NCI-H1092 (cell line): ENCODE measurements around the gene TUSC2.
"Not testable (repeated sequence)": the region's sequence is repeated elsewhere in the genome, so short reads cannot be mapped to it uniquely, and the experiment has no call there.

Experiments
- DNase-seq: peaks from one replicate; lab custom pipeline; 2025; lab: John Stamatoyannopoulos, UW

TUSC2 gene

DNA sequence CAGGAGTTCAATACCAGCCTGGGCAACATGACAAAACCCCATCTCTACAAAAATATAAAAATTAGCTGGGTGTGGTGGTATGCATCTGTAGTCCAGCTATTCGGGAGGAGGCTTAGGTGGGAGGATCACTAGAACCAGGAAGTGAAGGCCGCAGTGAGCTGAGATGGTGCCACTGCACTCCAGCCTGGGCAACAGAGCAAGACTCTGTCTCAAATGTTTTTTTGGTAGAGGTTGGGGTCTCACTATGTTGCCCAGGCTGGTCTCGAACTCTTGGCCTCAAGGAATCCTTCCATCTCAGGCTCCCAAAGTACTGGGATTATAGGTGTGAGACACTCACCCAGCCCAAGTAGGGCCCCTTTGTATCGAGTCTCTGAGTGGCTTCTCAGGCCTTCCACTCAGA, 33.9 kb downstream of the TUSC2 start:
- DNase-seq, result no peak

DNA sequence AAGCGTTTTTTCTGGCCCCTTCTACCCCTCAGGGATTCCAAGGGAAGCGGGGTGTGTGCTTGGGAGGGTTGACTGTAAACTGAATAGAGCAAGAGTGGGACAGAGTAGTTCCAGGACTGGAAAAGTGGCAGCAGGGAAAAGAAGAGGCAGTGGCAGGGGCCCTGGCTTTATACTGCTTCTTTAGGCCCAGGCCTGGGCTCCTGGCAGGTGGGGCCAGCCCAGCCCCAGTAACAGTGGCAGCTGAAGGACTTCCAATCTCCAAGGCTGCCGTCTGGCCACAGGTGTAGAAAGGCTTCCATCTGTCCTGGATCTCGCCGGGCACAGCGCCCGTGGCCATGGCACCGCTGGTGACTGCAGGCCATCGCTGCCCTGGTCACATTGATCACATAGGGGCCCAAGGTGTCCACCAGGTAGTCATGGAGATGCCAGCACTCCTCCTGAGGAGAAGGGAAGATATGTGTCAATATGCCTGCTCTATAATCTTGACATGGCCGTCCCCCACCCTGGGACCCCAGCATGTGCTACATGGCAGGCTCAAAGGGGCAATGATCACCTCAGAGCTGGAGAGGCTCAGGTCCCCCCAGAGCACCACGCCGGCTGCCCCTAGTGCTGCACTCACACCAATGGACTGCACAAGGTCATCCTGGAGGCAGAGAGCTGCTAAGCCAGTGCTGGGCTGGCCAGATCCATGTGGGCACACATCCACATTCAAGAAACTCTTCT, 34.8 kb downstream of the TUSC2 start:
- DNase-seq, result no peak

GRCh38 chr3:50292159-50293078, 35.6 kb downstream of the TUSC2 start, which contains the start of gene IFRD2:
Gene IFRD2 (minus strand): TSS chr3:50292429. CDS start chr3:50292274, 155 bp downstream.
- peak; percentile 82 for DNase-seq

GRCh38 chr3:50290161-50290641, 37.8 kb downstream of the TUSC2 start:
- no peak for DNase-seq

- DNase-seq, result no peak
These were observed 38.9 kb downstream of the TUSC2 start for GRCh38 chr3:50289130-50289529.

DNA sequence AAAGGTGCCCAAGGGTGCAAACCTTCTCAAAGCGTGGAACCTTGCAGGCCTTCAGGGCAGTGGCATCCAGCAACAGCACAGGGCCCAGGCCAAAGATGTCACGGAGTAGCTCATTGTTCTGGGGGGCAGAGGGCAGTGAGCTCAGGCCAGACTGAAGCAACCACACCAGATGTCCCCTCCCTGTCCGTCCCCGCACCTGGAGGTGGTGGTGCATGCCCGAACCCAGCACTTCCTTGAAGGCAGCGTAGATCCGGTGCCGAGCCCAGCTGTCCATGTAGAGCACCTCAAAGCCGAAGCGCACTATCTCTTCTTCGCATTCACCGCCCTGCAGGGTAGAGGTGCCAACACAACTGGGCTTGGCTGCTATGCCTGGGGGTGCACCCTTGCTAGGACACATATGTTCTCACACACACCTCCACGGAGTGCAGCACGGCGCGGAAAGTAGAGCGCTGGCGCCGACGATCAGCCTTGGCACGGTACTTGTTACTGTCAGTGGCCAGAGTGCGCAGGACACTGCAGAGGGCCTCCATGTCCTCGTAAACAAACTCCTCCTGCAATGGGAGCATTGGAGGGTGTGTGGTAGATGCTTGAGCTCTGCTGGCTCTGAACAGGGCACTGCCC, 39.5 kb downstream of the TUSC2 start:
- no peak for DNase-seq

GRCh38 chr3:50287262-50287661, 40.8 kb downstream of the TUSC2 start:
- no peak for DNase-seq

GRCh38 chr3:50286322-50287227, 41.4 kb downstream of the TUSC2 start:
- DNase-seq, result no peak

DNA sequence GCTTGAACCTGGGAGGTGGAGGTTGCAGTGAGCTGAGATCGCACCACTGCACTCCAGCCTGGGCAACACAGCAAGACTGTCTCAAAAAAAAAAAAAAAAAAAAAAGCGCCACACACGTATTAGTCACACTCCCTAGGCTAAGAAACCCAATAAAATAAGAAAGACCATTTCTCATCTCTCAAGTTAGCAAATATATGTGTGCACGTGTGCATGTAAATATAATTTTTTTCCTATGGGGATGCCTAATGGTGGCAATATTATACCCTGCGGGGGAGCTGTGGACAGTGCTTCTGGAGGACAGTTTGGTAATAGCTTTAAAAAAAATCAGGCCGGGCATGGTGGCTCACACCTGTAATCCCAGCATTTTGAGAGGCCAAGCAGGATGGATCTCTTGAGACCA, 43.9 kb downstream of the TUSC2 start:
- not testable (repeated sequence) for DNase-seq

- no peak for DNase-seq
These were observed 48.6 kb downstream of the TUSC2 start for GRCh38 chr3:50279255-50280016.

GRCh38 chr3:50278880-50279224, 49.2 kb downstream of the TUSC2 start, which contains the start of gene LSMEM2:
Gene LSMEM2 (plus strand): TSS chr3:50279087. CDS start chr3:50279114, 27 bp downstream.
- DNase-seq, result no peak

GRCh38 chr3:50278123-50278879, 49.7 kb downstream of the TUSC2 start:
- no peak for DNase-seq

DNA sequence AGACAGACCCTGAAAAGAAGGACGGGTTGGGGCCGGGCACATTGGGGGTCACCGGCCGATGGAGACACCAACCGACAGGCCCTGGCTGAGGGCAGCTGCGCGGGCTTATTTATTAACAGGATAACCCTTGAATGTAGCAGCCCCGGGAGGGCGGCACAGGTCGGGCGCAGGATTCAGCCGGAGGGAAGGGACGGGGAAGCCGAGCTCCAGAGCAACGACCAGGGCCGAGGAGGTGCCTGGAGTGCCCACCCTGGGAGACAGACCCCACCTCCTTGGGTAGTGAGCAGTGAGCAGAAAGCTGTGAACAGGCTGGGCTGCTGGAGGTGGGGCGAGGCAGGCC, 51.3 kb downstream of the TUSC2 start:
- no peak for DNase-seq

- DNase-seq, result no peak
These were observed 51.8 kb downstream of the TUSC2 start for GRCh38 chr3:50275996-50276761.

DNA sequence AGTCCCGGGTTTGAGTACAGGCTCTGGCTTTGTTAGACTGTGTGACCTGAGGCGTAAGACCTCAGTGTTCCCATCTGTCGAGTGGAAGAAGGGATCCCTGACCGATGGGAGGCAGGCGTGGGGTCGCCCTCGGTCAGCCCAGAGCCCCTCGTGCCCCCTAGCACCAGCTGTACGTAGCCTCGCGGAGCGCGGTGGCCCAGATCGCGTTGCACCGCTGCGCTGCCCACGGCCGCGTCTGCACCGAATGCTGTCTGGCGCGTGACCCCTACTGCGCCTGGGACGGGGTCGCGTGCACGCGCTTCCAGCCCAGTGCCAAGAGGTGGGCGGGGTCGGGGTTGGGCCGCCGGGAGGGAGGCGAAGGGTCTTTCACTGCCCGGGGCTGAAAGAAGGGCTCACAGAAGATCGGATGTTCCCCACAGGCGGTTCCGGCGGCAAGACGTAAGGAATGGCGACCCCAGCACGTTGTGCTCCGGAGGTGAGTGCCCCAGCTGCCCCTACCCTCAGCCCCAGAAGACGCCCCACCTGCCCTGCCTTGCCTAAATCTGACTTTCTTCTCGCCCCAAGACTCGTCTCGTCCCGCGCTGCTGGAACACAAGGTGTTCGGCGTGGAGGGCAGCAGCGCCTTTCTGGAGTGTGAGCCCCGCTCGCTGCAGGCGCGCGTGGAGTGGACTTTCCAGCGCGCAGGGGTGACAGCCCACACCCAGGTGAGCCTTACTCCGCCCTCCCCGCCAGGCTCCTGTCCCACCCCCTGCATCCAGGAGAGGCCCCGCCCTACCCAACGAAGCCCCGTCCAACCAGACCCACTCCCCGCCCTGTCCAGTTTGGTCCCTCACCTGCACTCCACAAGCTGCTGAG, 52.7 kb downstream of the TUSC2 start:
- no peak for DNase-seq
